HepG2 (cell line): Measurements from ENCODE around the gene OSM. TPM values are rescaled to one million over a fixed set of nuclear protein-coding genes. Genes with fewer than 3 reads are reported as not detected.

Experiments used
- ATAC-seq: fragments of 200-7000 bp; cut with Tn5 transposase; 3 replicates; pipeline ENCODE4 v1.9.1; 2020; ENCODE audit warnings: mild to moderate bottlenecking, moderate library complexity
- BruUV-seq: library from RNA; stranded (reverse); fragments of 400-500 nt; replicated peaks from 2 replicates; lab custom pipeline; 2021; lab: Mats Ljungman, UMichigan
- CTCF ChIA-PET: fragments of 300-600 bp; formaldehyde crosslinking; extraction: SDS; loops from one replicate; lab custom pipeline; 2021; ENCODE audit warnings: low total read pairs, inconsistent platforms, low intra/inter-chr PET ratio; lab: Yijun Ruan, JAX
- POLR2A ChIA-PET: fragments of 350-600 bp; sonication (Branson Sonifier 250); formaldehyde crosslinking; loops from one replicate; lab custom pipeline; 2020; ENCODE audit warnings: antibody characterized with exemption, inconsistent platforms; lab: Yijun Ruan, JAX
- DNase-seq: peaks from one replicate; pipeline ENCODE4 v3.0.0-alpha.2; 2015; ENCODE audit warnings: low spot score
- FAIRE-seq: peaks from 3 replicates; lab custom pipeline; 2011; peaks lifted over from hg19 to GRCh38; lab: Jason Lieb, UNC
- H2AFZ ChIP-seq: one replicate; pipeline ENCODE4 v1.6.1; 2011; ENCODE audit warnings: low read length, inconsistent platforms
- H3K27ac ChIP-seq: fragments of 300-600 bp; 3 replicates; pipeline ENCODE4 v1.8.0; 2011; ENCODE audit warnings: mixed run types, mild to moderate bottlenecking, mixed read lengths, low read length, inconsistent platforms; ENCODE audit not compliant: insufficient read depth; ENCODE audit errors: extremely low read length
- H3K27me3 ChIP-seq, 2 experiments: fragments of 200-600 bp in 1 of 2; 2 replicates in 1 of 2; 3 replicates in 1 of 2; pipeline versions ENCODE4 v1.6.0 to v1.8.0; 2011; ENCODE audit warnings: low read length in 2 of 2, mild to moderate bottlenecking in 2 of 2, moderate library complexity in 2 of 2, inconsistent platforms in 1 of 2; ENCODE audit not compliant: insufficient read depth in 2 of 2, control insufficient read depth in 1 of 2
- H3K36me3 ChIP-seq, 2 experiments: fragments of 200-600 bp in 1 of 2; replicated peaks in 1 of 2; 2 replicates in 1 of 2; 3 replicates in 1 of 2; pipeline versions ENCODE4 v1.5.1 to v1.8.0; 2011; ENCODE audit warnings: low read length in 2 of 2, inconsistent platforms in 1 of 2; ENCODE audit not compliant: insufficient read depth in 2 of 2, control insufficient read depth in 1 of 2
- H3K4me1 ChIP-seq: 2 replicates; pipeline ENCODE4 v1.5.1; 2012; ENCODE audit warnings: low read length, inconsistent platforms; ENCODE audit not compliant: insufficient read depth
- H3K4me2 ChIP-seq: 2 replicates; pipeline ENCODE4 v1.6.0; 2011; ENCODE audit warnings: low read depth, low read length, inconsistent platforms
- H3K4me3 ChIP-seq, 3 experiments: fragments of 200-600 bp in 1 of 3; sonication (generic), shearing (Covaris generic) in 1 of 3; replicated peaks in 1 of 3; 2 replicates each; pipeline ENCODE4 v1.5.1; 2011 to 2016; ENCODE audit warnings: low read length in 3 of 3, inconsistent platforms in 2 of 3, low read depth in 2 of 3, mild to moderate bottlenecking in 2 of 3, control low read depth in 1 of 3, mixed read lengths in 1 of 3; ENCODE audit not compliant: insufficient read depth in 1 of 3
- H3K79me2 ChIP-seq: one replicate; pipeline ENCODE4 v1.6.1; 2011; ENCODE audit warnings: low read length, inconsistent platforms; ENCODE audit not compliant: insufficient read depth
- H3K9ac ChIP-seq: 2 replicates; pipeline ENCODE4 v1.6.0; 2011; ENCODE audit warnings: mild to moderate bottlenecking, low read depth, low read length, inconsistent platforms; ENCODE audit not compliant: insufficient read depth
- H3K9me3 ChIP-seq: 2 replicates; pipeline ENCODE4 v1.5.1; 2012; ENCODE audit warnings: mild to moderate bottlenecking, low read length
- H4K20me1 ChIP-seq: 2 replicates; pipeline ENCODE4 v1.6.0; 2011; ENCODE audit warnings: inconsistent platforms, mild to moderate bottlenecking, low read length, moderate library complexity; ENCODE audit not compliant: insufficient read depth
- PATZ1 ChIP-seq: sonication (generic); formaldehyde crosslinking; IDR thresholded peaks from 2 replicates; pipeline ENCODE4 v1.4.0; 2020; ENCODE audit warnings: missing genetic modification reagents
- PHF8 ChIP-seq: sonication (generic); formaldehyde crosslinking; IDR thresholded peaks from 2 replicates; pipeline ENCODE4 v1.5.0; 2020; ENCODE audit warnings: missing genetic modification reagents
- ZNF598 ChIP-seq: sonication (generic); formaldehyde crosslinking; IDR thresholded peaks from 2 replicates; pipeline ENCODE4 v1.5.1; 2020; ENCODE audit warnings: mild to moderate bottlenecking, missing genetic modification reagents, borderline replicate concordance
- WGBS: methylation state at CpG from one replicate; pipeline ENCODE4 v1.1.6; 2017; ENCODE audit warnings: low lambda C conversion rate; 5-methylcytosine and 5-hydroxymethylcytosine counted together
- in situ Hi-C: cut with HindIII; loops from 2 replicates; pipeline ENCODE4 v1.10.0; 2017; ENCODE audit warnings: low pct_unique_long_range_greater_than_20kb; ENCODE audit not compliant: extremely low pct_ligation_motif_present
- intact Hi-C: fragments of 100-400 bp; cut with micrococcal nuclease; formaldehyde crosslinking; loops from one replicate; pipeline ENCODE4 v1.10.0; 2022; ENCODE audit not compliant: unreplicated experiment
- polyA plus RNA-seq, 8 experiments: library from polyadenylated mRNA; depleted of rRNA in 3 of 8; stranded (reverse) in 7 of 8; unstranded in 1 of 8; fragments of >200 nt; fragmentation: Illumina TruSeq in 4 of 8; extraction: Trizol in 4 of 8; gene quantifications; 2 replicates each; pipeline versions ENCODE4 v1.2.1 to v1.2.3, GENCODE V29; 2011 to 2016; ENCODE audit warnings: low read depth in 4 of 8, missing spikeins in 1 of 8, mixed read lengths in 1 of 8; ENCODE audit not compliant: insufficient read depth in 1 of 8
- total RNA-seq, 5 experiments: library from RNA; depleted of rRNA; stranded (reverse); fragments of >200 nt; fragmentation: Illumina TruSeq; extraction: Trizol; gene quantifications; 2 replicates each; pipeline ENCODE4 v1.2.3, GENCODE V29; 2016; ENCODE audit warnings: low read depth in 1 of 5
- TF ChIP-seq, protein P1 (sequence below): sonication (generic); formaldehyde crosslinking; IDR thresholded peaks from 2 replicates; pipeline ENCODE4 v1.4.0; 2020; ENCODE audit warnings: missing genetic modification reagents

Gene OSM
- total and polyA plus RNA-seq, 2 of the 13 experiments (the other 11 are each of a cell fraction or from before 2014, with no cell fraction given) = not detected

GRCh38 chr22:30254314-30254713 is 12.3 kb downstream of the OSM start:
- no peak for DNase-seq

More at GRCh38 chr22:30254314-30254713, 12.3 kb downstream of the OSM start:
- peaks cover 61% of the 10 kb centered on the region for H3K4me1 ChIP-seq
- H3K79me2 ChIP-seq = no peaks in the 10 kb centered on the region
- TF ChIP-seq ZNF598 = no peak
- TF ChIP-seq, protein P1, sequence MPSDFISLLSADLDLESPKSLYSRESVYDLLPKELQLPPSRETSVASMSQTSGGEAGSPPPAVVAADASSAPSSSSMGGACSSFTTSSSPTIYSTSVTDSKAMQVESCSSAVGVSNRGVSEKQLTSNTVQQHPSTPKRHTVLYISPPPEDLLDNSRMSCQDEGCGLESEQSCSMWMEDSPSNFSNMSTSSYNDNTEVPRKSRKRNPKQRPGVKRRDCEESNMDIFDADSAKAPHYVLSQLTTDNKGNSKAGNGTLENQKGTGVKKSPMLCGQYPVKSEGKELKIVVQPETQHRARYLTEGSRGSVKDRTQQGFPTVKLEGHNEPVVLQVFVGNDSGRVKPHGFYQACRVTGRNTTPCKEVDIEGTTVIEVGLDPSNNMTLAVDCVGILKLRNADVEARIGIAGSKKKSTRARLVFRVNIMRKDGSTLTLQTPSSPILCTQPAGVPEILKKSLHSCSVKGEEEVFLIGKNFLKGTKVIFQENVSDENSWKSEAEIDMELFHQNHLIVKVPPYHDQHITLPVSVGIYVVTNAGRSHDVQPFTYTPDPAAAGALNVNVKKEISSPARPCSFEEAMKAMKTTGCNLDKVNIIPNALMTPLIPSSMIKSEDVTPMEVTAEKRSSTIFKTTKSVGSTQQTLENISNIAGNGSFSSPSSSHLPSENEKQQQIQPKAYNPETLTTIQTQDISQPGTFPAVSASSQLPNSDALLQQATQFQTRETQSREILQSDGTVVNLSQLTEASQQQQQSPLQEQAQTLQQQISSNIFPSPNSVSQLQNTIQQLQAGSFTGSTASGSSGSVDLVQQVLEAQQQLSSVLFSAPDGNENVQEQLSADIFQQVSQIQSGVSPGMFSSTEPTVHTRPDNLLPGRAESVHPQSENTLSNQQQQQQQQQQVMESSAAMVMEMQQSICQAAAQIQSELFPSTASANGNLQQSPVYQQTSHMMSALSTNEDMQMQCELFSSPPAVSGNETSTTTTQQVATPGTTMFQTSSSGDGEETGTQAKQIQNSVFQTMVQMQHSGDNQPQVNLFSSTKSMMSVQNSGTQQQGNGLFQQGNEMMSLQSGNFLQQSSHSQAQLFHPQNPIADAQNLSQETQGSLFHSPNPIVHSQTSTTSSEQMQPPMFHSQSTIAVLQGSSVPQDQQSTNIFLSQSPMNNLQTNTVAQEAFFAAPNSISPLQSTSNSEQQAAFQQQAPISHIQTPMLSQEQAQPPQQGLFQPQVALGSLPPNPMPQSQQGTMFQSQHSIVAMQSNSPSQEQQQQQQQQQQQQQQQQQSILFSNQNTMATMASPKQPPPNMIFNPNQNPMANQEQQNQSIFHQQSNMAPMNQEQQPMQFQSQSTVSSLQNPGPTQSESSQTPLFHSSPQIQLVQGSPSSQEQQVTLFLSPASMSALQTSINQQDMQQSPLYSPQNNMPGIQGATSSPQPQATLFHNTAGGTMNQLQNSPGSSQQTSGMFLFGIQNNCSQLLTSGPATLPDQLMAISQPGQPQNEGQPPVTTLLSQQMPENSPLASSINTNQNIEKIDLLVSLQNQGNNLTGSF = no peak
- TF ChIP-seq PHF8 (CRISPR knock-in tag) = no peak
- 0 out of 2 replicates have a peak, but pooled peaks have one; percentile 53 for TF ChIP-seq PATZ1 (CRISPR knock-in tag)
- H3K36me3 ChIP-seq = no peaks in the 10 kb centered on the region
- 81% methylated on average over 3 of the region's 6 CpGs for WGBS
- ChIA-PET POLR2A (no interaction called here), CTCF (no interaction called here)
- no peak overlapping the region for H3K4me3 ChIP-seq
- H3K27me3 ChIP-seq = peaks cover 2 to 12% of the 10 kb centered on the region in 2 experiments; a peak in 3 of 5 replicates
- BruUV-seq = no TSS peak
- no peak overlapping the region for H3K4me2 ChIP-seq
- H2AFZ ChIP-seq = no peak overlapping the region
- ATAC-seq = no peak
- H3K9me3 ChIP-seq = no peaks in the 10 kb centered on the region
- H3K27ac ChIP-seq = no peak overlapping the region
- no peak for FAIRE-seq
- intact Hi-C loops = no loop called here
- in situ Hi-C loops = no loop called here
- no peaks in the 10 kb centered on the region for H4K20me1 ChIP-seq
- H3K9ac ChIP-seq = no peak overlapping the region
